Fibroblast of lung (primary cell): Measurements from ENCODE around the gene CD247.

Experiments
- CTCF ChIP-seq, 2 donors: IDR thresholded peaks in 1 of 2; conservative IDR thresholded peaks in 1 of 2; 1 replicate in 1 of 2; 2 replicates in 1 of 2; pipeline ENCODE4 v1.5.1; 2011 to 2012; ENCODE audit warnings: low read length in 2 of 2, control low read depth in 1 of 2, inconsistent platforms in 1 of 2, low read depth in 1 of 2, mild to moderate bottlenecking in 1 of 2
- EZH2 ChIP-seq: IDR thresholded peaks from 2 replicates; pipeline ENCODE4 v1.5.1; 2012; ENCODE audit warnings: low read length, control low read depth, mild to moderate bottlenecking; ENCODE audit errors: missing control alignments

- TF ChIP-seq EZH2 (no peak), CTCF (conservative IDR thresholded peaks at IDR 0.05 in 1 of 2, IDR thresholded peaks at IDR 0.05 in 1 of 2; ENCODE audit: low read depth in 1 of 2, low read length in 2 of 2) (no peak)
Observed at GRCh38 chr1:167541003-167541402, 22.7 kb upstream of the CD247 start.
